ENCODE measurements around the gene CHST8. TPM values are rescaled to one million over a fixed set of nuclear protein-coding genes. Genes with fewer than 3 reads are reported as not detected.

CHST8 gene
- total and polyA plus RNA-seq, 2 of the 13 experiments (the other 11 are each of a cell fraction or from before 2014, with no cell fraction given), result not detected

GRCh38 chr19:33795370-33796163 is 173.8 kb downstream of the CHST8 start (continued):
- no peak for TF ChIP-seq ZNF503 (CRISPR knock-in tag; IDR thresholded peaks at IDR 0.05)
- TF ChIP-seq MBNL3 (CRISPR knock-in tag; conservative IDR thresholded peaks at IDR 0.05), result no peak
- no peak for TF ChIP-seq ZSCAN20 (CRISPR knock-in tag; IDR thresholded peaks at IDR 0.05; ENCODE audit: borderline replicate concordance)
- peak; percentile 46; the same call in 1 of the 2 replicates for TF ChIP-seq ZSCAN31 (CRISPR knock-in tag; IDR thresholded peaks at IDR 0.05; ENCODE audit: low read depth)
- TF ChIP-seq ZNF784 (CRISPR knock-in tag; IDR thresholded peaks at IDR 0.05; ENCODE audit: borderline replicate concordance), result peak; percentile 47; the same call in 1 of the 2 replicates
- no peak for TF ChIP-seq TGIF2 (CRISPR knock-in tag; IDR thresholded peaks at IDR 0.05)
- TF ChIP-seq KAT2B (IDR thresholded peaks at IDR 0.05; ENCODE audit: borderline replicate concordance, low read depth, low read length), result no peak
- no peak for TF ChIP-seq ZBTB1 (CRISPR knock-in tag; IDR thresholded peaks at IDR 0.05; ENCODE audit: borderline replicate concordance)
- TF ChIP-seq ZNF580 (CRISPR knock-in tag; IDR thresholded peaks at IDR 0.05; ENCODE audit: borderline replicate concordance, low read depth), result no peak
- TF ChIP-seq, protein P1, sequence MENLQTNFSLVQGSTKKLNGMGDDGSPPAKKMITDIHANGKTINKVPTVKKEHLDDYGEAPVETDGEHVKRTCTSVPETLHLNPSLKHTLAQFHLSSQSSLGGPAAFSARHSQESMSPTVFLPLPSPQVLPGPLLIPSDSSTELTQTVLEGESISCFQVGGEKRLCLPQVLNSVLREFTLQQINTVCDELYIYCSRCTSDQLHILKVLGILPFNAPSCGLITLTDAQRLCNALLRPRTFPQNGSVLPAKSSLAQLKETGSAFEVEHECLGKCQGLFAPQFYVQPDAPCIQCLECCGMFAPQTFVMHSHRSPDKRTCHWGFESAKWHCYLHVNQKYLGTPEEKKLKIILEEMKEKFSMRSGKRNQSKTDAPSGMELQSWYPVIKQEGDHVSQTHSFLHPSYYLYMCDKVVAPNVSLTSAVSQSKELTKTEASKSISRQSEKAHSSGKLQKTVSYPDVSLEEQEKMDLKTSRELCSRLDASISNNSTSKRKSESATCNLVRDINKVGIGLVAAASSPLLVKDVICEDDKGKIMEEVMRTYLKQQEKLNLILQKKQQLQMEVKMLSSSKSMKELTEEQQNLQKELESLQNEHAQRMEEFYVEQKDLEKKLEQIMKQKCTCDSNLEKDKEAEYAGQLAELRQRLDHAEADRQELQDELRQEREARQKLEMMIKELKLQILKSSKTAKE (CRISPR knock-in tag; IDR thresholded peaks at IDR 0.05; ENCODE audit: borderline replicate concordance), result 0 out of 2 replicates have a peak, but pooled peaks have one; percentile 17
- TF ChIP-seq, protein P2, sequence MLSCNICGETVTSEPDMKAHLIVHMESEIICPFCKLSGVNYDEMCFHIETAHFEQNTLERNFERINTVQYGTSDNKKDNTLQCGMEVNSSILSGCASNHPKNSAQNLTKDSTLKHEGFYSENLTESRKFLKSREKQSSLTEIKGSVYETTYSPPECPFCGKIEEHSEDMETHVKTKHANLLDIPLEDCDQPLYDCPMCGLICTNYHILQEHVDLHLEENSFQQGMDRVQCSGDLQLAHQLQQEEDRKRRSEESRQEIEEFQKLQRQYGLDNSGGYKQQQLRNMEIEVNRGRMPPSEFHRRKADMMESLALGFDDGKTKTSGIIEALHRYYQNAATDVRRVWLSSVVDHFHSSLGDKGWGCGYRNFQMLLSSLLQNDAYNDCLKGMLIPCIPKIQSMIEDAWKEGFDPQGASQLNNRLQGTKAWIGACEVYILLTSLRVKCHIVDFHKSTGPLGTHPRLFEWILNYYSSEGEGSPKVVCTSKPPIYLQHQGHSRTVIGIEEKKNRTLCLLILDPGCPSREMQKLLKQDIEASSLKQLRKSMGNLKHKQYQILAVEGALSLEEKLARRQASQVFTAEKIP (CRISPR knock-in tag; IDR thresholded peaks at IDR 0.05; ENCODE audit: borderline replicate concordance), result no peak
- no peak for TF ChIP-seq IKZF1 (IDR thresholded peaks at IDR 0.05)
- TF ChIP-seq NR2C2 (CRISPR knock-in tag; IDR thresholded peaks at IDR 0.05; ENCODE audit: borderline replicate concordance), result peak; percentile 47; the same call in 1 of the 2 replicates
- TF ChIP-seq ZNF691 (CRISPR knock-in tag; IDR thresholded peaks at IDR 0.05; ENCODE audit: borderline replicate concordance, low read depth), result 0 out of 2 replicates have a peak, but pooled peaks have one; percentile 61
- TF ChIP-seq, protein P3, sequence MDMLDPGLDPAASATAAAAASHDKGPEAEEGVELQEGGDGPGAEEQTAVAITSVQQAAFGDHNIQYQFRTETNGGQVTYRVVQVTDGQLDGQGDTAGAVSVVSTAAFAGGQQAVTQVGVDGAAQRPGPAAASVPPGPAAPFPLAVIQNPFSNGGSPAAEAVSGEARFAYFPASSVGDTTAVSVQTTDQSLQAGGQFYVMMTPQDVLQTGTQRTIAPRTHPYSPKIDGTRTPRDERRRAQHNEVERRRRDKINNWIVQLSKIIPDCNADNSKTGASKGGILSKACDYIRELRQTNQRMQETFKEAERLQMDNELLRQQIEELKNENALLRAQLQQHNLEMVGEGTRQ (IDR thresholded peaks at IDR 0.05; ENCODE audit: low read depth, low read length), result no peak
- TF ChIP-seq, protein P3 (CRISPR knock-in tag; IDR thresholded peaks at IDR 0.05; ENCODE audit: borderline replicate concordance), result no peak
- 0 out of 4 replicates have a peak, but pooled peaks of 1 of the 2 experiments have one; percentile 41 for TF ChIP-seq KLF16 (CRISPR knock-in tag; IDR thresholded peaks at IDR 0.05)

Data from HepG2 (cell line).